K562 (cell line): Measurements from ENCODE around the gene ZDHHC24. TPM values are rescaled to one million over a fixed set of nuclear protein-coding genes. Genes with fewer than 3 reads are reported as not detected.

ENCODE experiments used
- ATAC-seq: fragments of 200-7000 bp; cut with Tn5 transposase; 3 replicates; pipeline ENCODE4 v1.9.1; 2020; ENCODE audit warnings: moderate library complexity
- BruUV-seq: library from RNA; stranded (reverse); fragments of 400-500 nt; replicated peaks from 2 replicates; lab custom pipeline; 2021; lab: Mats Ljungman, UMichigan
- CTCF ChIA-PET: fragments of 300-600 bp; formaldehyde crosslinking; extraction: SDS; loops from one replicate; lab custom pipeline; 2021; ENCODE audit warnings: low intra/inter-chr PET ratio; lab: Yijun Ruan, JAX
- POLR2A ChIA-PET: fragments of 300-600, 350-650 bp; sonication (Branson Sonifier 250); formaldehyde crosslinking; extraction: SDS; loops from one replicate; lab custom pipeline; 2021; ENCODE audit warnings: antibody characterized with exemption, inconsistent platforms; lab: Yijun Ruan, JAX
- DNase-seq, 4 experiments: peaks; one replicate each; pipeline versions ENCODE4 v3.0.0 to v3.0.0-alpha.2; 2011 to 2018; ENCODE audit warnings: low spot score in 3 of 4, mixed read lengths in 3 of 4; ENCODE audit errors: extremely low read depth in 1 of 4
- FAIRE-seq: peaks from 2 replicates; lab custom pipeline; 2011; peaks lifted over from hg19 to GRCh38; lab: Jason Lieb, UNC
- H2AFZ ChIP-seq: 2 replicates; pipeline ENCODE4 v1.6.0; 2011; ENCODE audit warnings: low read depth, low read length, control low read depth, inconsistent platforms
- H3K27ac ChIP-seq: fragments of 200-600 bp; 3 replicates; pipeline ENCODE4 v1.8.0; 2011; ENCODE audit warnings: low read depth, mild to moderate bottlenecking, control low read depth, inconsistent platforms, low read length, moderate library complexity, mixed read lengths; ENCODE audit errors: extremely low read depth
- H3K27me3 ChIP-seq, 2 experiments: fragments of 300-600 bp in 1 of 2; 2 replicates in 1 of 2; 3 replicates in 1 of 2; pipeline versions ENCODE4 v1.6.0 to v1.8.0; 2011; ENCODE audit warnings: inconsistent platforms in 2 of 2, low read length in 2 of 2, mild to moderate bottlenecking in 1 of 2, mixed read lengths in 1 of 2, moderate library complexity in 1 of 2; ENCODE audit not compliant: control insufficient read depth in 2 of 2, insufficient read depth in 2 of 2
- H3K36me3 ChIP-seq: fragments of 300-600 bp; 3 replicates; pipeline ENCODE4 v1.8.0; 2011; ENCODE audit warnings: mild to moderate bottlenecking, low read length, inconsistent platforms; ENCODE audit not compliant: control insufficient read depth, insufficient read depth
- H3K4me1 ChIP-seq, 2 experiments: fragments of 200-600 bp in 1 of 2; replicated peaks in 1 of 2; 2 replicates in 1 of 2; 3 replicates in 1 of 2; pipeline versions ENCODE4 v1.5.1 to v1.8.0; 2011; ENCODE audit warnings: inconsistent platforms in 2 of 2, low read length in 2 of 2, mild to moderate bottlenecking in 1 of 2, mixed read lengths in 1 of 2, moderate library complexity in 1 of 2; ENCODE audit not compliant: control insufficient read depth in 2 of 2, insufficient read depth in 2 of 2
- H3K4me2 ChIP-seq: 2 replicates; pipeline ENCODE4 v1.6.1; 2011; ENCODE audit warnings: low read length, control low read depth, inconsistent platforms, mixed read lengths; ENCODE audit not compliant: insufficient read depth
- H3K4me3 ChIP-seq: fragments of 200-600 bp; sonication (generic), shearing (Covaris generic); 2 replicates; pipeline ENCODE4 v1.5.1; 2016; ENCODE audit warnings: control low read depth, inconsistent platforms
- H3K79me2 ChIP-seq: fragments of 200-600 bp; 3 replicates; pipeline ENCODE4 v1.8.0; 2011; ENCODE audit warnings: low read length, inconsistent platforms; ENCODE audit not compliant: control insufficient read depth, insufficient read depth
- H3K9ac ChIP-seq, 2 experiments: 2 replicates each; pipeline versions ENCODE4 v1.6.0 to v1.6.1; 2011; ENCODE audit warnings: low read depth in 2 of 2, low read length in 2 of 2, control low read depth in 1 of 2, inconsistent platforms in 1 of 2, mild to moderate bottlenecking in 1 of 2, mixed read lengths in 1 of 2; ENCODE audit not compliant: insufficient read depth in 1 of 2
- H3K9me1 ChIP-seq: one replicate; pipeline ENCODE4 v1.6.0; 2011; ENCODE audit warnings: inconsistent platforms, mild to moderate bottlenecking, low read length, moderate library complexity; ENCODE audit not compliant: control insufficient read depth, insufficient read depth
- H3K9me3 ChIP-seq: replicated peaks from 2 replicates; pipeline ENCODE4 v1.5.1; 2011; ENCODE audit warnings: low read depth, low read length, inconsistent platforms; ENCODE audit not compliant: control insufficient read depth, insufficient read depth
- H4K20me1 ChIP-seq: replicated peaks from 2 replicates; pipeline ENCODE4 v1.6.1; 2011; ENCODE audit warnings: low read length, inconsistent platforms, mixed read lengths; ENCODE audit not compliant: control insufficient read depth, insufficient read depth
- AFF1 ChIP-seq, 2 experiments: fragments of 450-650 bp; IDR thresholded peaks; 2 replicates each; pipeline ENCODE4 v1.6.1; 2018; ENCODE audit warnings: mild to moderate bottlenecking in 2 of 2, low read depth in 1 of 2; ENCODE audit not compliant: partially characterized antibody in 2 of 2
- ARNT ChIP-seq, 2 experiments: fragments of 450-650 bp; IDR thresholded peaks; 2 replicates each; pipeline ENCODE4 v1.6.1; 2016; ENCODE audit warnings: mild to moderate bottlenecking in 1 of 2
- BDP1 ChIP-seq: IDR thresholded peaks from 3 replicates; pipeline ENCODE4 v1.6.1; 2011; ENCODE audit not compliant: insufficient read length, insufficient read depth
- CAMTA2 ChIP-seq: fragments of 250-450 bp; sonication (Bioruptor Pico); conservative IDR thresholded peaks from 2 replicates; pipeline ENCODE4 v1.5.1; 2022
- FIP1L1 ChIP-seq: fragments of 200-400 bp; formaldehyde crosslinking; IDR thresholded peaks from 2 replicates; pipeline ENCODE4 v1.6.1; 2018; ENCODE audit warnings: mild to moderate bottlenecking, low read depth, low read length; ENCODE audit not compliant: poor library complexity, severe bottlenecking
- KDM1A ChIP-seq, 2 experiments: fragments of 450-650 bp; IDR thresholded peaks; 2 replicates each; pipeline ENCODE4 v1.6.1; 2016; ENCODE audit warnings: mild to moderate bottlenecking in 2 of 2
- MCM7 ChIP-seq, 2 experiments: fragments of 450-650 bp; IDR thresholded peaks; 2 replicates each; pipeline ENCODE4 v1.6.1; 2016 to 2018
- MTA1 ChIP-seq: fragments of 450-650 bp; IDR thresholded peaks from 2 replicates; pipeline ENCODE4 v1.6.1; 2017; ENCODE audit warnings: borderline replicate concordance
- MYBL2 ChIP-seq, 2 experiments: fragments of 450-650 bp in 1 of 2; sonication (generic) in 1 of 2; formaldehyde crosslinking in 1 of 2; IDR thresholded peaks; 2 replicates each; pipeline versions ENCODE4 v1.6.1 to v1.8.1; 2017 to 2022; ENCODE audit warnings: borderline replicate concordance in 1 of 2, inconsistent platforms in 1 of 2, low read depth in 1 of 2, mild to moderate bottlenecking in 1 of 2, missing genetic modification reagents in 1 of 2, moderate library complexity in 1 of 2
- NRF1 ChIP-seq, 2 experiments: fragments of 450-650 bp; IDR thresholded peaks in 1 of 2; conservative IDR thresholded peaks in 1 of 2; 2 replicates each; pipeline ENCODE4 v1.6.1; 2014; ENCODE audit warnings: mild to moderate bottlenecking in 2 of 2
- PCBP2 ChIP-seq: fragments of 200-400 bp; formaldehyde crosslinking; IDR thresholded peaks from 2 replicates; pipeline ENCODE4 v1.6.1; 2018; ENCODE audit warnings: low read length, low read depth, mild to moderate bottlenecking, moderate library complexity; ENCODE audit not compliant: poor library complexity, severe bottlenecking
- POLR3G ChIP-seq: IDR thresholded peaks from 2 replicates; pipeline ENCODE4 v1.6.1; 2011; ENCODE audit not compliant: insufficient read length, insufficient replicate concordance; ENCODE audit errors: extremely low read depth
- PRPF4 ChIP-seq: fragments of 200-400 bp; formaldehyde crosslinking; IDR thresholded peaks from one replicate; pipeline ENCODE4 v1.6.1; 2017; ENCODE audit warnings: low read length, low read depth, mild to moderate bottlenecking; ENCODE audit not compliant: insufficient read depth, poor library complexity, severe bottlenecking
- RBBP5 ChIP-seq: fragments of 200-600 bp; sonication (generic); IDR thresholded peaks from 2 replicates; pipeline ENCODE4 v1.6.1; 2012; ENCODE audit warnings: borderline replicate concordance, mild to moderate bottlenecking, low read length, control low read depth, inconsistent platforms; ENCODE audit not compliant: insufficient read depth, poor library complexity, severe bottlenecking
- RNF2 ChIP-seq: sonication (generic); IDR thresholded peaks from 2 replicates; pipeline ENCODE4 v1.6.1; 2016
- SAFB ChIP-seq: fragments of 200-400 bp; formaldehyde crosslinking; IDR thresholded peaks from 2 replicates; pipeline ENCODE4 v1.6.1; 2017; ENCODE audit warnings: low read depth, low read length, borderline replicate concordance
- ZNF146 ChIP-seq: IDR thresholded peaks from one replicate; pipeline ENCODE4 v1.6.1; 2018; ENCODE audit warnings: missing compliant biosample characterization; ENCODE audit not compliant: unreplicated experiment
- ZSCAN32 ChIP-seq: fragments of 450-650 bp; formaldehyde crosslinking; IDR thresholded peaks from 2 replicates; pipeline ENCODE4 v1.4.0; 2020; ENCODE audit warnings: mild to moderate bottlenecking, moderate library complexity
- WGBS: fragments of 100-300 bp; shearing (Covaris generic); methylation state at CpG from one replicate; pipeline ENCODE4 v1.1.6; 2016; ENCODE audit warnings: low coverage, mixed read lengths; ENCODE audit not compliant: insufficient coverage; ENCODE audit errors: missing lambda C conversion rate; 5-methylcytosine and 5-hydroxymethylcytosine counted together
- in situ Hi-C: fragments of 300-500 bp; cut with MboI; formaldehyde crosslinking; loops from 4 replicates; pipeline ENCODE4 v1.15.0; 2018; ENCODE audit warnings: inconsistent platforms, mixed read lengths
- intact Hi-C: fragments of 100-400 bp; cut with micrococcal nuclease; formaldehyde crosslinking; loops from 2 replicates; pipeline ENCODE4 v1.14.2; 2022
- polyA plus RNA-seq, 8 experiments: library from polyadenylated mRNA; depleted of rRNA in 4 of 8; stranded (reverse) in 5 of 8; unstranded in 3 of 8; fragments of >200 nt; fragmentation: Nextera tagmentation in 2 of 8; fragmentation: Illumina TruSeq in 1 of 8; extraction: Ambion mirVana in 2 of 8; extraction: Trizol in 1 of 8; gene quantifications; 2 replicates each; pipeline versions ENCODE4 v1.2.1 to v1.2.3, GENCODE V29; 2011 to 2014; ENCODE audit warnings: inconsistent platforms in 1 of 8, missing spikeins in 1 of 8
- total RNA-seq, 7 experiments: library from RNA; depleted of rRNA in 6 of 7; stranded (reverse); fragments of >200 nt in 6 of 7; fragmentation: Illumina TruSeq in 2 of 7; extraction: Trizol in 2 of 7; gene quantifications; 2 replicates each; pipeline versions ENCODE4 v1.2.1 to v1.2.3, GENCODE V29; 2011 to 2021; ENCODE audit warnings: low replicate concordance in 1 of 7

ZDHHC24 gene
- total and polyA plus RNA-seq, 9 of the 15 experiments (the other 6 are each of a cell fraction or from before 2014, with no cell fraction given), result 0.45 to 11.2 (median 2.7) TPM

GRCh38 chr11:66532784-66533183 is 13.1 kb downstream of the ZDHHC24 start:
- Histone ChIP-seq H3K4me3 (no peak overlapping the region), H3K27me3 (no peaks in the 10 kb centered on the region), H3K9me3 (no peaks in the 10 kb centered on the region), H3K27ac (no peak overlapping the region)
- WGBS, result 41% methylated on average over 6 of the region's 6 CpGs
- no peak for TF ChIP-seq RNF2
- no peak for TF ChIP-seq MTA1
- TF ChIP-seq SAFB, result no peak
- TF ChIP-seq RBBP5, result no peak
- no peak for TF ChIP-seq FIP1L1
- TF ChIP-seq MYBL2 (IDR thresholded peaks at IDR 0.05; ENCODE audit: low read depth), result no peak
- TF ChIP-seq MYBL2 (CRISPR knock-in tag; IDR thresholded peaks at IDR 0.05; ENCODE audit: borderline replicate concordance), result no peak
- TF ChIP-seq PRPF4, result no peak
- no peak for TF ChIP-seq ZNF146
- no peak for TF ChIP-seq ZSCAN32 (CRISPR knock-in tag)
- no peak for TF ChIP-seq AFF1 (IDR thresholded peaks at IDR 0.05; ENCODE audit: low read depth in 1 of 2, partially characterized antibody in 2 of 2)
- no peak for TF ChIP-seq BDP1
- TF ChIP-seq NRF1 (conservative IDR thresholded peaks at IDR 0.05 in 1 of 2, IDR thresholded peaks at IDR 0.05 in 1 of 2), result no peak
- TF ChIP-seq ARNT (IDR thresholded peaks at IDR 0.05), result no peak
- no peak for TF ChIP-seq POLR3G
- TF ChIP-seq KDM1A (IDR thresholded peaks at IDR 0.05), result no peak
- no peak for TF ChIP-seq CAMTA2 (CRISPR knock-in tag)
- TF ChIP-seq MCM7 (IDR thresholded peaks at IDR 0.05), result no peak
- no peak for TF ChIP-seq PCBP2
- TF ChIP-seq, all 486 proteins: peak for 0
- POLR2A ChIA-PET, result interaction anchor here (0.6 to 3.0 kb wide), 6 partner anchors 10 to 307 kb away, joined by 3 to 12 read pairs (median 4); partner anchors contain the start of gene ZDHHC24
- CTCF ChIA-PET, result no interaction called here
- peaks cover 0 to 9% of the 10 kb centered on the region in 2 experiments; a peak in 1 of 5 replicates for H3K4me1 ChIP-seq
- H3K9me1 ChIP-seq, result no peaks in the 10 kb centered on the region
- no peaks in the 10 kb centered on the region for H3K79me2 ChIP-seq
- no peak for DNase-seq
- H3K9ac ChIP-seq, result no peak overlapping the region
- no peak overlapping the region for H3K4me2 ChIP-seq
- H2AFZ ChIP-seq, result no peak overlapping the region
- in situ Hi-C loops, result no loop called here
- ATAC-seq, result no peak
- no TSS peak for BruUV-seq
- intact Hi-C loops, result no loop called here
- no peaks in the 10 kb centered on the region for H4K20me1 ChIP-seq
- FAIRE-seq, result no peak
- H3K36me3 ChIP-seq, result no peaks in the 10 kb centered on the region
